H1 (cell line): ENCODE results near the gene NUP210. TPM values are rescaled to one million over a fixed set of nuclear protein-coding genes. Genes with fewer than 3 reads are reported as not detected.

Source experiments
- CTCF ChIA-PET: fragments of 300-600 bp; sonication (Branson Sonifier 250); formaldehyde crosslinking; loops from one replicate; lab custom pipeline; 2021; ENCODE audit not compliant: partially characterized antibody; lab: Charles Lee
- POLR2A ChIA-PET: fragments of 300-600 bp; sonication (Branson Sonifier 250); formaldehyde crosslinking; loops from one replicate; lab custom pipeline; 2021; ENCODE audit warnings: inconsistent platforms; ENCODE audit not compliant: partially characterized antibody; lab: Charles Lee
- DNase-seq, 2 experiments: peaks; one replicate each; pipeline versions ENCODE4 v3.0.0 to v3.0.0-alpha.2; 2010 to 2022; ENCODE audit warnings: low spot score in 2 of 2, low read depth in 1 of 2, mixed read lengths in 1 of 2
- FAIRE-seq: peaks from 2 replicates; lab custom pipeline; 2011; peaks lifted over from hg19 to GRCh38; lab: Jason Lieb, UNC
- H2AFZ ChIP-seq: 2 replicates; pipeline ENCODE4 v1.8.1; 2012; ENCODE audit warnings: low read length, inconsistent platforms
- H2AK5ac ChIP-seq: 2 replicates; pipeline ENCODE4 v1.6.1; 2013; ENCODE audit warnings: low read depth, low read length
- H2BK120ac ChIP-seq: replicated peaks from 2 replicates; pipeline ENCODE3; 2013; ENCODE audit warnings: low read depth, low read length, inconsistent platforms
- H2BK12ac ChIP-seq: 2 replicates; pipeline ENCODE4 v1.6.1; 2013; ENCODE audit warnings: low read depth, low read length
- H2BK15ac ChIP-seq: 2 replicates; pipeline ENCODE4 v1.6.1; 2013; ENCODE audit warnings: low read length
- H2BK20ac ChIP-seq: 2 replicates; pipeline ENCODE4 v1.6.1; 2013; ENCODE audit warnings: low read length
- H2BK5ac ChIP-seq: 2 replicates; pipeline ENCODE4 v1.6.1; 2013; ENCODE audit warnings: low read depth, low read length
- H3K14ac ChIP-seq: 2 replicates; pipeline ENCODE4 v1.6.1; 2013; ENCODE audit warnings: inconsistent platforms; ENCODE audit not compliant: insufficient read length
- H3K18ac ChIP-seq: 2 replicates; pipeline ENCODE4 v1.6.1; 2013; ENCODE audit warnings: low read length; ENCODE audit errors: extremely low read depth
- H3K23ac ChIP-seq: 2 replicates; pipeline ENCODE4 v1.6.1; 2013; ENCODE audit warnings: inconsistent platforms; ENCODE audit not compliant: insufficient read length
- H3K23me2 ChIP-seq: 2 replicates; pipeline ENCODE4 v1.6.1; 2013; ENCODE audit warnings: low read depth, low read length
- H3K27ac ChIP-seq: 2 replicates; pipeline ENCODE4 v1.6.1; 2011; ENCODE audit warnings: low read depth, low read length, inconsistent platforms
- H3K27me3 ChIP-seq, 4 experiments: replicated peaks in 1 of 4; 1 replicate in 1 of 4; 2 replicates in 3 of 4; pipeline versions ENCODE4 v1.6.1 to v1.8.1; 2011 to 2013; ENCODE audit warnings: low read length in 3 of 4, mild to moderate bottlenecking in 3 of 4, inconsistent platforms in 2 of 4, mixed read lengths in 2 of 4, moderate library complexity in 1 of 4; ENCODE audit not compliant: control insufficient read depth in 3 of 4, insufficient read depth in 3 of 4; ENCODE audit errors: extremely low read depth in 1 of 4
- H3K36me3 ChIP-seq, 4 experiments: 2 replicates each; pipeline versions ENCODE4 v1.6.1 to v1.8.1; 2011 to 2013; ENCODE audit warnings: mild to moderate bottlenecking in 4 of 4, low read length in 3 of 4, moderate library complexity in 2 of 4, control low read depth in 1 of 4, inconsistent platforms in 1 of 4; ENCODE audit not compliant: insufficient read depth in 4 of 4, control insufficient read depth in 2 of 4
- H3K4ac ChIP-seq: replicated peaks from 2 replicates; pipeline ENCODE3; 2013; ENCODE audit warnings: low read length, low read depth, mixed read lengths, inconsistent platforms; ENCODE audit not compliant: insufficient read length
- H3K4me1 ChIP-seq, 4 experiments: replicated peaks in 1 of 4; 1 replicate in 1 of 4; 2 replicates in 3 of 4; pipeline versions ENCODE4 v1.6.1 to v1.8.1; 2011 to 2013; ENCODE audit warnings: low read length in 3 of 4, inconsistent platforms in 2 of 4, mixed read lengths in 1 of 4; ENCODE audit not compliant: insufficient read depth in 4 of 4, control insufficient read depth in 3 of 4
- H3K4me2 ChIP-seq, 2 experiments: 2 replicates each; pipeline versions ENCODE4 v1.6.1 to v1.8.1; 2011 to 2013; ENCODE audit warnings: low read depth in 2 of 2, low read length in 2 of 2, control low read depth in 1 of 2, inconsistent platforms in 1 of 2, mild to moderate bottlenecking in 1 of 2; ENCODE audit not compliant: insufficient read depth in 1 of 2
- H3K4me3 ChIP-seq, 4 experiments: fragments of 200-600, 300-600 bp in 1 of 4; sonication (generic), shearing (Covaris generic), sonication (Bioruptor Twin) in 1 of 4; 2 replicates each; pipeline versions ENCODE4 v1.5.1 to v1.8.1; 2011 to 2016; ENCODE audit warnings: low read length in 4 of 4, low read depth in 3 of 4, control low read depth in 2 of 4, inconsistent platforms in 2 of 4, mild to moderate bottlenecking in 2 of 4, mixed read lengths in 1 of 4, moderate library complexity in 1 of 4; ENCODE audit not compliant: insufficient read depth in 2 of 4; ENCODE audit errors: extremely low read depth in 1 of 4
- H3K56ac ChIP-seq: replicated peaks from 2 replicates; pipeline ENCODE3; 2013; ENCODE audit warnings: low read depth, mild to moderate bottlenecking, mixed read lengths, low read length, inconsistent platforms; ENCODE audit not compliant: insufficient read length
- H3K79me1 ChIP-seq: 2 replicates; pipeline ENCODE4 v1.6.1; 2013; ENCODE audit warnings: low read depth, low read length, control low read depth
- H3K79me2 ChIP-seq, 2 experiments: 2 replicates each; pipeline versions ENCODE4 v1.6.1 to v1.8.1; 2012 to 2013; ENCODE audit warnings: low read length in 2 of 2, mild to moderate bottlenecking in 2 of 2, inconsistent platforms in 1 of 2; ENCODE audit not compliant: insufficient read depth in 2 of 2, control insufficient read depth in 1 of 2
- H3K9ac ChIP-seq, 4 experiments: replicated peaks in 1 of 4; 1 replicate in 1 of 4; 2 replicates in 3 of 4; pipeline versions ENCODE4 v1.6.1 to v1.8.1; 2011 to 2013; ENCODE audit warnings: low read depth in 3 of 4, low read length in 3 of 4, control low read depth in 2 of 4, mild to moderate bottlenecking in 2 of 4, moderate library complexity in 2 of 4, inconsistent platforms in 1 of 4; ENCODE audit errors: extremely low read depth in 1 of 4
- H3K9me3 ChIP-seq, 2 experiments: 2 replicates each; pipeline versions ENCODE4 v1.6.1 to v1.8.1; 2012 to 2013; ENCODE audit warnings: mild to moderate bottlenecking in 2 of 2, moderate library complexity in 2 of 2, control low read depth in 1 of 2, inconsistent platforms in 1 of 2, low read depth in 1 of 2, low read length in 1 of 2, mixed read lengths in 1 of 2; ENCODE audit not compliant: insufficient read depth in 2 of 2
- H4K20me1 ChIP-seq, 2 experiments: replicated peaks in 1 of 2; 2 replicates each; pipeline versions ENCODE3 to v1.8.1; 2011 to 2013; ENCODE audit warnings: inconsistent platforms in 2 of 2, low read length in 2 of 2, mild to moderate bottlenecking in 1 of 2; ENCODE audit not compliant: insufficient read depth in 2 of 2, control insufficient read depth in 1 of 2
- H4K5ac ChIP-seq: 2 replicates; pipeline ENCODE4 v1.6.1; 2013; ENCODE audit warnings: low read length, low read depth, mixed read lengths, inconsistent platforms; ENCODE audit not compliant: insufficient read length
- H4K8ac ChIP-seq: 2 replicates; pipeline ENCODE4 v1.8.0; 2013; ENCODE audit warnings: mild to moderate bottlenecking, moderate library complexity, low read length, inconsistent platforms; ENCODE audit not compliant: insufficient read depth; ENCODE audit errors: extremely low read depth
- H4K91ac ChIP-seq: replicated peaks from 2 replicates; pipeline ENCODE3; 2013; ENCODE audit warnings: low read length, mixed read lengths, inconsistent platforms; ENCODE audit not compliant: insufficient read length
- CBX5 ChIP-seq: fragments of 300-800, 300-1000 bp; sonication (generic); IDR thresholded peaks from 2 replicates; pipeline ENCODE4 v1.7.1; 2016; ENCODE audit warnings: antibody characterized with exemption, low read length, low read depth
- NANOG ChIP-seq: IDR thresholded peaks from 2 replicates; pipeline ENCODE4 v1.6.1; 2011; ENCODE audit warnings: low read length, low read depth, mild to moderate bottlenecking, inconsistent platforms; ENCODE audit not compliant: insufficient read depth, poor library complexity, severe bottlenecking
- POU5F1 ChIP-seq: IDR thresholded peaks from 2 replicates; pipeline ENCODE4 v1.6.1; 2011; ENCODE audit warnings: low read depth, mild to moderate bottlenecking, low read length, moderate library complexity
- WGBS, 2 experiments: shearing (Covaris generic) in 1 of 2; methylation state at CpG; one replicate each; pipeline versions ENCODE4 v1.1.6 to v1.1.7; 2013 to 2015; ENCODE audit warnings: low lambda C conversion rate in 2 of 2, mixed read lengths in 2 of 2, inconsistent platforms in 1 of 2, low coverage in 1 of 2, missing lambda C conversion rate in 1 of 2; ENCODE audit not compliant: insufficient replicate concordance in 2 of 2, insufficient coverage in 1 of 2, insufficient read length in 1 of 2; ENCODE audit errors: extremely low coverage in 1 of 2, missing lambda C conversion rate in 1 of 2; 5-methylcytosine and 5-hydroxymethylcytosine counted together
- polyA plus RNA-seq, 7 experiments: library from polyadenylated mRNA; depleted of rRNA in 3 of 7; stranded (reverse) in 5 of 7; unstranded in 2 of 7; fragments of >200 nt in 5 of 7; fragments of 200-250 nt in 2 of 7; gene quantifications; 1 replicate in 5 of 7; 2 replicates in 1 of 7; 4 replicates in 1 of 7; pipeline versions ENCODE4 v1.2.1 to v1.2.3, GENCODE V29; 2011 to 2013; ENCODE audit warnings: missing spikeins in 2 of 7, mixed read lengths in 2 of 7
- total RNA-seq: library from RNA; stranded (reverse); fragmentation: NEBNext Ultra II Directional; extraction: Animal tissue kit (Norgen Biotek cat#: 25700); gene quantifications from 2 replicates; pipeline ENCODE4 v1.2.1, GENCODE V29; 2021

Gene NUP210
- total and polyA plus RNA-seq, 2 of the 8 experiments (the other 6 are each of a cell fraction or from before 2014, with no cell fraction given) = 51.0 to 53.7 TPM

- Histone ChIP-seq H2BK12ac (no peak overlapping the region), H3K56ac (no peak overlapping the region), H4K5ac (no peak overlapping the region), H2BK15ac (no peak overlapping the region), H2BK120ac (no peak overlapping the region), H3K18ac (no peak overlapping the region), H3K9me3 (no peaks in the 10 kb centered on the region; a peak in 1 of 4 replicates), H3K27me3 (no peaks in the 10 kb centered on the region), H3K9ac (no peak overlapping the region; a peak in 1 of 7 replicates), H3K4me3 (no peak overlapping the region), H3K36me3 (peaks cover 0 to 4% (median 0%) of the 10 kb centered on the region in 4 experiments; a peak in 3 of 8 replicates), H3K4ac (no peak overlapping the region), H3K14ac (no peak overlapping the region), H2BK20ac (no peak overlapping the region), H2BK5ac (no peak overlapping the region), H2AK5ac (no peak overlapping the region), H3K23ac (no peak overlapping the region), H3K4me2 (no peak overlapping the region), H2AFZ (no peak overlapping the region), H3K23me2 (0 out of 2 replicates have a peak, but pooled peaks cover 2% of the 10 kb centered on the region), H4K20me1 (peaks cover 2 to 8% of the 10 kb centered on the region in 2 experiments), H4K91ac (no peak overlapping the region), H3K79me1 (peaks cover 12% of the 10 kb centered on the region), H3K4me1 (peaks cover 0 to 3% (median 0%) of the 10 kb centered on the region in 4 experiments; a peak in 1 of 7 replicates), H4K8ac (no peak overlapping the region; the same call in 1 of the 2 replicates), H3K27ac (no peak overlapping the region), H3K79me2 (peaks cover 0 to 48% of the 10 kb centered on the region in 2 experiments; a peak in 3 of 4 replicates)
- FAIRE-seq (no peak), DNase-seq (no peak)
- 93% methylated on average over 6 of the region's 11 CpGs; no CpG with 5 or more reads in 1 of the 2 experiments for WGBS, 2 experiments
- CTCF ChIA-PET = interaction anchor here (8.5 kb wide), 1 partner anchor 17 kb away, joined by 77 read pairs; the partner anchor contains the start of gene NUP210
- TF ChIP-seq NANOG (no peak), CBX5 (no peak), POU5F1 (no peak)
- POLR2A ChIA-PET = no interaction called here
Observed at GRCh38 chr3:13401149-13401548, 19.0 kb downstream of the NUP210 start.
